Subcutaneous adipose tissue (tissue), 4 donors: Measurements from ENCODE around the gene TTC9C. TPM values are rescaled to one million over a fixed set of nuclear protein-coding genes. Genes with fewer than 3 reads are reported as not detected.

Source experiments
- CTCF ChIP-seq: fragments of 450-650 bp; IDR thresholded peaks from one replicate; pipeline ENCODE4 v1.5.1; 2016; ENCODE audit warnings: low read depth, mild to moderate bottlenecking, control low read depth, antibody characterized with exemption, moderate library complexity
- total RNA-seq, 4 donors: library from RNA; depleted of rRNA; stranded (reverse); fragments of >200 nt; gene quantifications; one replicate each; pipeline ENCODE4 v1.1.0, GENCODE V29; 2016

TTC9C gene
- total RNA-seq, 4 donors from 2014 or later = 17.5 to 57.4 (median 20.3) TPM

GRCh38 chr11:62770778-62771143 is 42.5 kb downstream of the TTC9C start:
- no peak for TF ChIP-seq CTCF

GRCh38 chr11:62771144-62772021 is 43.1 kb downstream of the TTC9C start, which contains the start of gene TAF6L:
Gene TAF6L, plus strand, starts transcription at chr11:62771396. Its CDS starts 4,388 bp downstream, at chr11:62775784.
- TF ChIP-seq CTCF = no peak

- no peak for TF ChIP-seq CTCF
These were observed 46.1 kb downstream of the TTC9C start for GRCh38 chr11:62774407-62774806.

- TF ChIP-seq CTCF = no peak
These were observed 47.4 kb downstream of the TTC9C start for GRCh38 chr11:62775646-62776045.

- TF ChIP-seq CTCF = no peak
These were observed 49.1 kb downstream of the TTC9C start for GRCh38 chr11:62777389-62777788.

GRCh38 chr11:62778441-62778840 is 50.2 kb downstream of the TTC9C start:
- TF ChIP-seq CTCF = no peak

- no peak for TF ChIP-seq CTCF
These were observed 54.5 kb downstream of the TTC9C start for GRCh38 chr11:62782753-62783152.
